ENCODE measurements around the gene ZNF446. TPM values are rescaled to one million over a fixed set of nuclear protein-coding genes. Genes with fewer than 3 reads are reported as not detected.
A peak's percentile ranks its signal among the peaks of the same experiment; 100 is the strongest.
"Not testable (repeated sequence)": the region's sequence is repeated elsewhere in the genome, so short reads cannot be mapped to it uniquely, and the experiment has no call there.

Gene ZNF446
- total RNA-seq, 4 donors from 2014 or later = 18.4 to 31.6 (median 26.2) TPM

GRCh38 chr19:58439576-58440554 lies 36.3 kb upstream of the ZNF446 start, which contains the start of gene ZNF132:
Gene ZNF132 (minus strand): TSS chr19:58440153. CDS start chr19:58439821, 332 bp downstream.
- TF ChIP-seq POLR2A (IDR thresholded peaks at IDR 0.05) = peak in 1 of 2 donors; percentile 52
- peak in 1 of 5 experiments; percentile 36 for TF ChIP-seq CTCF (IDR thresholded peaks at IDR 0.05)
- peak; percentile 86 to 96 for TF ChIP-seq EP300 (IDR thresholded peaks at IDR 0.05)

GRCh38 chr19:58440556-58440955 lies 35.6 kb upstream of the ZNF446 start:
- Histone ChIP-seq H3K9me3 (peaks cover 0 to 41% (median 16%) of the 10 kb centered on the region in 4 donors), H3K4me1 (peaks cover 0 to 21% (median 11%) of the 10 kb centered on the region in 4 donors), H3K27ac (peak overlapping the region; percentile 29 to 95 (median 85)), H3K36me3 (peaks cover 1 to 37% (median 17%) of the 10 kb centered on the region in 3 donors), H3K4me3 (peak overlapping the region; percentile 41 to 68 (median 64)), H3K27me3 (no peaks in the 10 kb centered on the region)
- TF ChIP-seq EP300 (IDR thresholded peaks at IDR 0.05) (no peak), CTCF (IDR thresholded peaks at IDR 0.05) (no peak), POLR2A (IDR thresholded peaks at IDR 0.05) (no peak)
- WGBS, 2 donors = 14 to 15% methylated on average over 24 to 31 of the region's 31 CpGs
- DNase-seq (ENCODE audit: low spot score in 2 of 2) = no peak

More at GRCh38 chr19:58439576-58440554, 36.3 kb upstream of the ZNF446 start, which contains the start of gene ZNF132:
- no peaks in the 10 kb centered on the region for H3K27me3 ChIP-seq
- H3K36me3 ChIP-seq = peaks cover 8 to 44% (median 24%) of the 10 kb centered on the region in 3 donors
- H3K27ac ChIP-seq = peak within 1 kb of the TSS; percentile 29 to 95 (median 85)
- peak within 1 kb of the TSS; percentile 41 to 70 (median 66) for H3K4me3 ChIP-seq
- peak; percentile 95 to 97 for DNase-seq (ENCODE audit: low spot score in 2 of 2)
- peaks cover 0 to 21% (median 11%) of the 10 kb centered on the region in 4 donors for H3K4me1 ChIP-seq
- WGBS, 2 donors = 4 to 7% methylated on average over 26 to 51 of the region's 59 CpGs
- peaks cover 5 to 48% (median 21%) of the 10 kb centered on the region in 4 donors for H3K9me3 ChIP-seq

- WGBS, 2 donors = 83 to 87% methylated on average over 7 of the region's 7 CpGs
- Histone ChIP-seq H3K36me3 (peaks cover 0 to 13% (median 0%) of the 10 kb centered on the region in 3 donors), H3K9me3 (peaks cover 0 to 16% (median 3%) of the 10 kb centered on the region in 4 donors), H3K4me1 (peaks cover 0 to 21% (median 11%) of the 10 kb centered on the region in 4 donors)
- DNase-seq (ENCODE audit: low spot score in 2 of 2); H3K27me3 ChIP-seq; H3K27ac ChIP-seq; H3K4me3 ChIP-seq: not testable (repeated sequence)
These were observed 33.2 kb upstream of the ZNF446 start for GRCh38 chr19:58442986-58443385.

GRCh38 chr19:58448860-58449259 lies 27.3 kb upstream of the ZNF446 start:
- not testable (repeated sequence) for DNase-seq (ENCODE audit: low spot score in 2 of 2); H3K9me3 ChIP-seq; H3K4me3 ChIP-seq; H3K36me3 ChIP-seq; H3K27ac ChIP-seq
- H3K4me1 ChIP-seq = peaks cover 0 to 22% (median 5%) of the 10 kb centered on the region in 4 donors
- peaks cover 0 to 14% of the 10 kb centered on the region in 2 donors for H3K27me3 ChIP-seq
- 75 to 76% methylated on average over 3 of the region's 3 CpGs for WGBS, 2 donors

GRCh38 chr19:58449980-58450379 lies 26.2 kb upstream of the ZNF446 start:
- peaks cover 0 to 14% (median 0%) of the 10 kb centered on the region in 3 donors for H3K36me3 ChIP-seq
- not testable (repeated sequence) for DNase-seq (ENCODE audit: low spot score in 2 of 2); H3K4me3 ChIP-seq; H3K9me3 ChIP-seq; H3K27ac ChIP-seq
- H3K4me1 ChIP-seq = peaks cover 0 to 22% (median 5%) of the 10 kb centered on the region in 4 donors
- peaks cover 0 to 14% of the 10 kb centered on the region in 2 donors for H3K27me3 ChIP-seq
- WGBS, 2 donors = 62 to 74% methylated on average over 5 of the region's 5 CpGs

GRCh38 chr19:58450856-58451357 lies 25.2 kb upstream of the ZNF446 start:
- TF ChIP-seq POLR2A (IDR thresholded peaks at IDR 0.05) = no peak
- TF ChIP-seq CTCF (IDR thresholded peaks at IDR 0.05) = no peak
- no peak for TF ChIP-seq EP300 (IDR thresholded peaks at IDR 0.05)
- peaks cover 0 to 14% of the 10 kb centered on the region in 2 donors for H3K27me3 ChIP-seq
- no peak overlapping the region for H3K27ac ChIP-seq
- H3K9me3 ChIP-seq = no peaks in the 10 kb centered on the region
- H3K36me3 ChIP-seq = peaks cover 0 to 22% (median 0%) of the 10 kb centered on the region in 3 donors
- WGBS, 2 donors = 7 to 11% methylated on average over 11 of the region's 11 CpGs
- DNase-seq (ENCODE audit: low spot score in 2 of 2) = peak in 1 of 2 donors; percentile 23
- peaks cover 0 to 22% (median 5%) of the 10 kb centered on the region in 4 donors for H3K4me1 ChIP-seq
- peak overlapping the region; percentile 69 to 96 (median 86) for H3K4me3 ChIP-seq

Measured in tibial nerve (tissue), 4 donors.